CD4-positive, alpha-beta T cell (primary cell): ENCODE data around the gene CDC6. TPM values are rescaled to one million over a fixed set of nuclear protein-coding genes. Genes with fewer than 3 reads are reported as not detected.

Experiments
- ATAC-seq: fragments of 200-7000 bp; cut with Tn5 transposase; one replicate; pipeline ENCODE4 v1.10.0; 2022; ENCODE audit warnings: mild to moderate bottlenecking; ENCODE audit not compliant: poor library complexity
- CTCF ChIA-PET: fragments of 350-600 bp; sonication (Branson Sonifier 250); formaldehyde crosslinking; loops from one replicate; lab custom pipeline; 2021; ENCODE audit warnings: antibody characterized with exemption, inconsistent platforms; lab: Charles Lee
- POLR2A ChIA-PET: fragments of 350-600 bp; sonication (Branson Sonifier 250); formaldehyde crosslinking; loops from one replicate; lab custom pipeline; 2021; ENCODE audit warnings: antibody characterized with exemption, inconsistent platforms; lab: Charles Lee
- DNase-seq, 14 experiments: peaks; one replicate each; pipeline ENCODE4 v3.0.0-alpha.2; 2013 to 2020; ENCODE audit warnings: mixed read lengths in 2 of 14
- H3K27ac ChIP-seq, 2 donors: one replicate each; pipeline versions ENCODE4 v1.5.1 to v1.7.0; 2013; ENCODE audit warnings: low read length in 2 of 2, low read depth in 1 of 2, mild to moderate bottlenecking in 1 of 2
- H3K27me3 ChIP-seq, 2 experiments: 1 replicate in 1 of 2; 2 replicates in 1 of 2; pipeline versions ENCODE4 v1.6.1 to v1.7.0; 2013; ENCODE audit warnings: low read length in 2 of 2, control low read depth in 1 of 2, mild to moderate bottlenecking in 1 of 2, moderate library complexity in 1 of 2; ENCODE audit not compliant: insufficient read depth in 2 of 2, control insufficient read depth in 1 of 2
- H3K36me3 ChIP-seq: one replicate; pipeline ENCODE4 v1.6.1; 2013; ENCODE audit warnings: low read length, control low read depth; ENCODE audit not compliant: insufficient read depth
- H3K4me1 ChIP-seq: one replicate; pipeline ENCODE4 v1.6.1; 2013; ENCODE audit warnings: low read length, control low read depth; ENCODE audit not compliant: insufficient read depth
- H3K4me3 ChIP-seq: one replicate; pipeline ENCODE4 v1.5.1; 2013; ENCODE audit warnings: mild to moderate bottlenecking, low read length, moderate library complexity
- H3K9me3 ChIP-seq, 2 experiments: 1 replicate in 1 of 2; 2 replicates in 1 of 2; pipeline versions ENCODE4 v1.6.1 to v1.7.0; 2013; ENCODE audit warnings: low read length in 2 of 2, mild to moderate bottlenecking in 2 of 2, control low read depth in 1 of 2, moderate library complexity in 1 of 2; ENCODE audit not compliant: control insufficient read depth in 1 of 2, insufficient read depth in 1 of 2
- H3K27ac Mint-ChIP-seq: one replicate; pipeline ENCODE4 v1.8.0; 2020; ENCODE audit warnings: mixed read lengths
- H3K27me3 Mint-ChIP-seq: one replicate; pipeline ENCODE4 v1.8.0; 2021; ENCODE audit warnings: mixed read lengths
- H3K36me3 Mint-ChIP-seq: one replicate; pipeline ENCODE4 v1.8.0; 2021; ENCODE audit warnings: low read depth, mixed read lengths
- H3K4me1 Mint-ChIP-seq: one replicate; pipeline ENCODE4 v1.8.0; 2021; ENCODE audit warnings: low read depth, mixed read lengths
- H3K4me3 Mint-ChIP-seq: one replicate; pipeline ENCODE4 v1.8.0; 2020; ENCODE audit warnings: mild to moderate bottlenecking, mixed read lengths
- H3K9me3 Mint-ChIP-seq: one replicate; pipeline ENCODE4 v1.8.0; 2020; ENCODE audit warnings: mixed read lengths
- intact Hi-C, 2 experiments: fragments of 100-400 bp; cut with DNase I in 1 of 2; cut with micrococcal nuclease in 1 of 2; formaldehyde crosslinking; loops; one replicate each; pipeline versions ENCODE4 v1.15.1 to v1.9.0; 2023 to 2025; cut with DNase I, micrococcal nuclease
- total RNA-seq, 174 experiments: library from RNA in 2 of 174; stranded (reverse) in 2 of 174; gene quantifications; one replicate each; pipeline ENCODE4 v1.2.3 and lab custom pipeline; 2021 to 2026
- TF ChIP-seq, protein P1 (sequence below): fragments of 200-600 bp; IDR thresholded peaks from one replicate; pipeline ENCODE4 v1.8.0; 2022; ENCODE audit warnings: antibody characterized with exemption, mild to moderate bottlenecking

CDC6 gene
- total RNA-seq, 2 experiments from 2014 or later = 1.0 to 1.8 TPM

DNA sequence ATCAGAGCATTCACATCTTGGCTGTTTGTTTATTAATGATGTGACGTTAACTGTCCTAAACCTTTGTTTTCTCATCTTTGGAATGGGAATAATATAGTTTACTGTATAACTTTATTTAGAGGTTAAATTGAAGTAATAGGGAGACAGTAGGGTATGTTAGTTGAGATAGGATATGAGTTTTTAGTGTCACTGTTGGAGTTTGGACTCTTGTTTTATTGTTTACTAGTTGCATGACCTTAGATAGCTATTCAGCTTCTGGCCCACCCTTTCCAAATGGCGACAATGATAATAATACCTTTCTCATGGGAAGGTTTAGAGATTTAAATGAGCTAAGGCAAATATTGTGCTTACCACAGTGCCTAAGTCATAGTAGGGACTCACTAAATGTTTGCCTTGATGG, 28.2 kb upstream of the CDC6 start:
- ATAC-seq = no peak
- ChIA-PET POLR2A (no interaction called here), CTCF (no interaction called here)
- peaks cover 4% of the 10 kb centered on the region for H3K4me1 Mint-ChIP-seq
- H3K27me3 Mint-ChIP-seq = no peaks in the 10 kb centered on the region
- no peak overlapping the region for H3K4me3 Mint-ChIP-seq
- H3K9me3 ChIP-seq = no peaks in the 10 kb centered on the region
- H3K27me3 ChIP-seq = no peaks in the 10 kb centered on the region
- H3K27ac ChIP-seq = no peak overlapping the region
- peaks cover 69% of the 10 kb centered on the region for H3K36me3 Mint-ChIP-seq
- intact Hi-C loops = no loop called here
- H3K36me3 ChIP-seq = peaks cover 72% of the 10 kb centered on the region
- no peak for DNase-seq
- no peak overlapping the region for H3K4me3 ChIP-seq
- no peaks in the 10 kb centered on the region for H3K4me1 ChIP-seq
- H3K27ac Mint-ChIP-seq = no peak overlapping the region
- TF ChIP-seq, protein P1, sequence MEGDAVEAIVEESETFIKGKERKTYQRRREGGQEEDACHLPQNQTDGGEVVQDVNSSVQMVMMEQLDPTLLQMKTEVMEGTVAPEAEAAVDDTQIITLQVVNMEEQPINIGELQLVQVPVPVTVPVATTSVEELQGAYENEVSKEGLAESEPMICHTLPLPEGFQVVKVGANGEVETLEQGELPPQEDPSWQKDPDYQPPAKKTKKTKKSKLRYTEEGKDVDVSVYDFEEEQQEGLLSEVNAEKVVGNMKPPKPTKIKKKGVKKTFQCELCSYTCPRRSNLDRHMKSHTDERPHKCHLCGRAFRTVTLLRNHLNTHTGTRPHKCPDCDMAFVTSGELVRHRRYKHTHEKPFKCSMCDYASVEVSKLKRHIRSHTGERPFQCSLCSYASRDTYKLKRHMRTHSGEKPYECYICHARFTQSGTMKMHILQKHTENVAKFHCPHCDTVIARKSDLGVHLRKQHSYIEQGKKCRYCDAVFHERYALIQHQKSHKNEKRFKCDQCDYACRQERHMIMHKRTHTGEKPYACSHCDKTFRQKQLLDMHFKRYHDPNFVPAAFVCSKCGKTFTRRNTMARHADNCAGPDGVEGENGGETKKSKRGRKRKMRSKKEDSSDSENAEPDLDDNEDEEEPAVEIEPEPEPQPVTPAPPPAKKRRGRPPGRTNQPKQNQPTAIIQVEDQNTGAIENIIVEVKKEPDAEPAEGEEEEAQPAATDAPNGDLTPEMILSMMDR = no peak
- H3K9me3 Mint-ChIP-seq = no peaks in the 10 kb centered on the region

DNA sequence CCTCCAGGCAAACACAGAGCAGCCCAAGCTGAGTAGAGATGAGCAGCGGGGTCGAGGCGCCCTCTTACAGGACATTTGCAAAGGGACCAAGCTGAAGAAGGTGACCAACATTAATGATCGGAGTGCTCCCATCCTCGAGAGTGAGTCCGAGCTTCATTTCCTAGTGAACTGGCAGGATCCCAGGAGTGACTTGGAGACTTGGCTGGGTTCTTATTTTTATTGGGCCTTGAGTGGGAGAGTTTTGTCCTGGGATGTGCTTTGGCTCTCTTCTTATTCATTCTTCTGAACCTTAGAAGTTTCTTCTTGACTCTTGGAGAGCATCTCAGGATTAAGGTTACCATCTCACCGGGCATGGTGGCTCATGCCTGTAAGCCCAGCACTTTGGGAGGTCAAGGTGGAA, 27.2 kb upstream of the CDC6 start:
- H3K4me1 Mint-ChIP-seq = peaks cover 4% of the 10 kb centered on the region
- no peaks in the 10 kb centered on the region for H3K27me3 Mint-ChIP-seq
- peaks cover 69% of the 10 kb centered on the region for H3K36me3 Mint-ChIP-seq
- DNase-seq (no peak), ATAC-seq (no peak)
- Histone ChIP-seq H3K4me3 (no peak overlapping the region), H3K27ac (no peak overlapping the region), H3K4me1 (no peaks in the 10 kb centered on the region), H3K27me3 (no peaks in the 10 kb centered on the region), H3K9me3 (no peaks in the 10 kb centered on the region), H3K36me3 (peaks cover 82% of the 10 kb centered on the region)
- ChIA-PET POLR2A (no interaction called here), CTCF (no interaction called here)
- H3K27ac Mint-ChIP-seq = no peak overlapping the region
- intact Hi-C loops = no loop called here
- no peaks in the 10 kb centered on the region for H3K9me3 Mint-ChIP-seq
- H3K4me3 Mint-ChIP-seq = no peak overlapping the region
- TF ChIP-seq, protein P1 = no peak

GRCh38 chr17:40264458-40265185, 23.1 kb upstream of the CDC6 start:
- H3K36me3 Mint-ChIP-seq = peaks cover 44% of the 10 kb centered on the region
- H3K27ac Mint-ChIP-seq = no peak overlapping the region
- TF ChIP-seq, protein P1 = no peak
- no peaks in the 10 kb centered on the region for H3K27me3 Mint-ChIP-seq
- CTCF ChIA-PET = no interaction called here
- H3K4me3 ChIP-seq = no peak overlapping the region
- no peaks in the 10 kb centered on the region for H3K9me3 Mint-ChIP-seq
- H3K27ac ChIP-seq = no peak overlapping the region
- no peak for DNase-seq
- ATAC-seq = no peak
- no peaks in the 10 kb centered on the region for H3K4me1 Mint-ChIP-seq
- H3K4me1 ChIP-seq = no peaks in the 10 kb centered on the region
- no peak overlapping the region for H3K4me3 Mint-ChIP-seq
- POLR2A ChIA-PET = no interaction called here
- no peaks in the 10 kb centered on the region for H3K27me3 ChIP-seq
- intact Hi-C loops = no loop called here
- peaks cover 73% of the 10 kb centered on the region for H3K36me3 ChIP-seq
- H3K9me3 ChIP-seq = no peaks in the 10 kb centered on the region
